Measurements from ENCODE around the gene SLC38A4.

Gene SLC38A4

GRCh38 chr12:46825591-46826414, at the start of gene SLC38A4:
SLC38A4 (minus strand) TSS chr12:46825997; CDS start chr12:46793071, 32,926 bp downstream.
- no peak within 1 kb of the TSS for H2AFZ ChIP-seq (ENCODE audit: low read length)
- no peak within 1 kb of the TSS for H3K4me2 ChIP-seq (ENCODE audit: low read depth, low read length, poor library complexity, severe bottlenecking)
- H3K9me2 ChIP-seq (replicated peaks; ENCODE audit: low read depth, low read length): no peaks in the 10 kb centered on the region
- no peaks in the 10 kb centered on the region for H3K27me3 ChIP-seq (ENCODE audit: insufficient read depth, low read length, poor library complexity, severe bottlenecking)
- no peak within 1 kb of the TSS for H3K4me3 ChIP-seq (ENCODE audit: low read length, poor library complexity, severe bottlenecking)
- no peak within 1 kb of the TSS for H3K9ac ChIP-seq (ENCODE audit: low read depth, low read length, poor library complexity, severe bottlenecking)
- no peaks in the 10 kb centered on the region for H3F3A ChIP-seq (ENCODE audit: low read depth)
- TF ChIP-seq CTCF (conservative IDR thresholded peaks at IDR 0.05; ENCODE audit: low read length) (no peak), EZH2phosphoT487 (IDR thresholded peaks at IDR 0.05; ENCODE audit: borderline replicate concordance) (no peak)
- H3K36me3 ChIP-seq (ENCODE audit: insufficient read depth, low read length): no peaks in the 10 kb centered on the region
- H4K20me1 ChIP-seq (ENCODE audit: insufficient read depth, low read length, poor library complexity, severe bottlenecking): no peaks in the 10 kb centered on the region
- H3K4me1 ChIP-seq (ENCODE audit: insufficient read depth, low read length, poor library complexity, severe bottlenecking): no peaks in the 10 kb centered on the region
- no peaks in the 10 kb centered on the region for H3K9me3 ChIP-seq (ENCODE audit: insufficient read depth, low read depth, low read length)
- H3K79me2 ChIP-seq (ENCODE audit: insufficient read depth, low read length): no peaks in the 10 kb centered on the region

DNA sequence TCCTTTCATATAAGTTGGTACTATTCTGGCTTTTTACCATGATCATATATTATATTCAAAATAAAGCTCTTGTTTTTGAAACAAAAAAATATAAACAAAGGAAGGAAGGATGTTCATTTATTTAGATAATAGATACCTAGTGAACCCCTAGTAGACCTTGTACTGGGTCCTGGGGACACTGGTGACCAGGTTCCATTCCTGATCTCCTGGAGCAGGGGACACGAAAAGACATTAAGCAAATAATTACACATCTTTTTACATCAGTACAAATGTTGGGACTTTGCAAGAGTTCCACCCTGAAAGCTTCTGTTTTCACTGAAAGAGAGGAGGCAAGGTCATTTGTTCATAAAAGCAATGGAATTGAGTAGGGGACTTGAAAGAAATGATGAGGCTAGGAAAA, 49.3 kb upstream of the SLC38A4 start:
- Histone ChIP-seq H3F3A (ENCODE audit: low read depth) (no peaks in the 10 kb centered on the region), H3K4me3 (ENCODE audit: low read length, poor library complexity, severe bottlenecking) (no peak overlapping the region), H3K9me2 (replicated peaks; ENCODE audit: low read depth, low read length) (no peaks in the 10 kb centered on the region), H3K36me3 (ENCODE audit: insufficient read depth, low read length) (no peaks in the 10 kb centered on the region), H3K9me3 (ENCODE audit: insufficient read depth, low read depth, low read length) (no peaks in the 10 kb centered on the region), H3K79me2 (ENCODE audit: insufficient read depth, low read length) (no peaks in the 10 kb centered on the region), H4K20me1 (ENCODE audit: insufficient read depth, low read length, poor library complexity, severe bottlenecking) (no peaks in the 10 kb centered on the region), H3K4me1 (ENCODE audit: insufficient read depth, low read length, poor library complexity, severe bottlenecking) (no peaks in the 10 kb centered on the region), H3K27me3 (ENCODE audit: insufficient read depth, low read length, poor library complexity, severe bottlenecking) (no peaks in the 10 kb centered on the region), H3K9ac (ENCODE audit: low read depth, low read length, poor library complexity, severe bottlenecking) (no peak overlapping the region), H2AFZ (ENCODE audit: low read length) (no peak overlapping the region), H3K4me2 (ENCODE audit: low read depth, low read length, poor library complexity, severe bottlenecking) (no peak overlapping the region)
- no peak for TF ChIP-seq EZH2phosphoT487 (IDR thresholded peaks at IDR 0.05; ENCODE audit: borderline replicate concordance)
- TF ChIP-seq CTCF (conservative IDR thresholded peaks at IDR 0.05; ENCODE audit: low read length): no peak

DNA sequence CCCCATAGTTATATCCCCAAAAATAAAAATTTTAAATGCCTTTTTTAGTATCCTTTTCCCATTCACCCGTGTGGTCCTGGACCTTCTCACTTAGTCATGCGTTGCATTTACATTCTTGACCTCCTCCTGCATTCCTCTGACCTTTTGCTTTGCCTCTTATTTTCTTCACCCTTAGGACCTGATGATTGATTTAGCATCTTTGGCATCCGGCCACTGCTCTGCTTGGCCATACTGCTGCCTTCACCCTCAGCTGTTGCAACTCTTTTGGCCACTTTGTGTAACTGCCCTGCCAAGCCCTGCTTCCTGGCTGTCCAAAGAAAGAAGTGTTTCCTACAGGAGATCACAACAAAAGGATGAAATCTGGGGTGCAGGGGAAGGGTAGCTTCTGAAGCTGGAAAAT, 48.8 kb upstream of the SLC38A4 start:
- Histone ChIP-seq H3K9me2 (replicated peaks; ENCODE audit: low read depth, low read length) (no peaks in the 10 kb centered on the region), H3K4me2 (ENCODE audit: low read depth, low read length, poor library complexity, severe bottlenecking) (no peak overlapping the region), H4K20me1 (ENCODE audit: insufficient read depth, low read length, poor library complexity, severe bottlenecking) (no peaks in the 10 kb centered on the region), H2AFZ (ENCODE audit: low read length) (no peak overlapping the region), H3K4me3 (ENCODE audit: low read length, poor library complexity, severe bottlenecking) (no peak overlapping the region), H3K79me2 (ENCODE audit: insufficient read depth, low read length) (no peaks in the 10 kb centered on the region), H3K9me3 (ENCODE audit: insufficient read depth, low read depth, low read length) (no peaks in the 10 kb centered on the region), H3K4me1 (ENCODE audit: insufficient read depth, low read length, poor library complexity, severe bottlenecking) (no peaks in the 10 kb centered on the region), H3K9ac (ENCODE audit: low read depth, low read length, poor library complexity, severe bottlenecking) (no peak overlapping the region), H3K36me3 (ENCODE audit: insufficient read depth, low read length) (no peaks in the 10 kb centered on the region), H3K27me3 (ENCODE audit: insufficient read depth, low read length, poor library complexity, severe bottlenecking) (no peaks in the 10 kb centered on the region), H3F3A (ENCODE audit: low read depth) (no peaks in the 10 kb centered on the region)
- TF ChIP-seq EZH2phosphoT487 (IDR thresholded peaks at IDR 0.05; ENCODE audit: borderline replicate concordance) (no peak), CTCF (conservative IDR thresholded peaks at IDR 0.05; ENCODE audit: low read length) (no peak)
